ENCODE results near the gene NKX2-3.

NKX2-3 gene

GRCh38 chr10:99525897-99526296 is 6.8 kb upstream of the NKX2-3 start:
- no peak overlapping the region for H4K8ac ChIP-seq (ENCODE audit: low read depth, low read length)
- no peak overlapping the region for H4K12ac ChIP-seq (ENCODE audit: low read depth, low read length)
- H3K36me3 ChIP-seq (ENCODE audit: control insufficient read depth in 1 of 2, insufficient read depth in 2 of 2, low read length in 2 of 2) = no peaks in the 10 kb centered on the region
- no peak overlapping the region for H2AFZ ChIP-seq (ENCODE audit: insufficient read depth, low read length, poor library complexity)
- peak overlapping the region; percentile 6 for H2BK12ac ChIP-seq (ENCODE audit: low read length)
- H2AK5ac ChIP-seq (ENCODE audit: low read length) = peak overlapping the region; percentile 18
- H3K4me2 ChIP-seq (ENCODE audit: low read length) = peak overlapping the region; percentile 13
- peaks cover 15% of the 10 kb centered on the region for H3K27me3 ChIP-seq (ENCODE audit: insufficient read depth, low read length)
- H3K14ac ChIP-seq (ENCODE audit: low read length) = peak overlapping the region; percentile 4
- peaks cover 57 to 62% of the 10 kb centered on the region in 2 experiments for H3K4me1 ChIP-seq (ENCODE audit: control insufficient read depth in 1 of 2, insufficient read depth in 2 of 2, low read length in 2 of 2)
- H3K27ac ChIP-seq (ENCODE audit: low read depth, low read length) = no peak overlapping the region
- H3K79me1 ChIP-seq (ENCODE audit: low read length) = peaks cover 43% of the 10 kb centered on the region
- H4K91ac ChIP-seq (ENCODE audit: low read depth, low read length) = peak overlapping the region; percentile 82
- H3K9me3 ChIP-seq (ENCODE audit: insufficient read depth, low read depth, low read length) = no peaks in the 10 kb centered on the region
- H3K79me2 ChIP-seq (ENCODE audit: control insufficient read depth, insufficient read depth, low read length, poor library complexity) = peaks cover 8% of the 10 kb centered on the region
- no peak overlapping the region for H3K4ac ChIP-seq (ENCODE audit: low read depth, low read length)
- no peak overlapping the region for H3K4me3 ChIP-seq (ENCODE audit: low read depth, low read length)
- H3K23ac ChIP-seq (ENCODE audit: low read length) = no peak overlapping the region
- peak overlapping the region; percentile 52 for H2BK120ac ChIP-seq (ENCODE audit: insufficient read depth, low read length, poor library complexity)
- H3K9ac ChIP-seq (ENCODE audit: low read length) = no peak overlapping the region
- no peak for DNase-seq
- no peak overlapping the region for H3K18ac ChIP-seq (ENCODE audit: low read length)
- peak overlapping the region; percentile 22 for H2BK5ac ChIP-seq (ENCODE audit: low read depth, low read length, poor library complexity)

GRCh38 chr10:99526861-99527504 is 5.8 kb upstream of the NKX2-3 start:
- H3K9me3 ChIP-seq (ENCODE audit: insufficient read depth, low read depth, low read length) = peaks cover 3% of the 10 kb centered on the region
- peak overlapping the region; percentile 7 for H2BK5ac ChIP-seq (ENCODE audit: low read depth, low read length, poor library complexity)
- DNase-seq = no peak
- H4K8ac ChIP-seq (ENCODE audit: low read depth, low read length) = peak overlapping the region; percentile 30
- peak overlapping the region; percentile 50 for H2AK5ac ChIP-seq (ENCODE audit: low read length)
- peaks cover 52% of the 10 kb centered on the region for H3K79me1 ChIP-seq (ENCODE audit: low read length)
- peaks cover 56 to 62% of the 10 kb centered on the region in 2 experiments for H3K4me1 ChIP-seq (ENCODE audit: control insufficient read depth in 1 of 2, insufficient read depth in 2 of 2, low read length in 2 of 2)
- no peak overlapping the region for H3K4me3 ChIP-seq (ENCODE audit: low read depth, low read length)
- H3K27ac ChIP-seq (ENCODE audit: low read depth, low read length) = no peak overlapping the region
- no CpG with 5 or more reads among the region's 24 CpGs for WGBS (ENCODE audit: extremely low coverage, insufficient coverage, insufficient read length)
- H2BK120ac ChIP-seq (ENCODE audit: insufficient read depth, low read length, poor library complexity) = peak overlapping the region; percentile 80
- H3K23ac ChIP-seq (ENCODE audit: low read length) = no peak overlapping the region
- H3K4ac ChIP-seq (ENCODE audit: low read depth, low read length) = peak overlapping the region; percentile 18
- H3K4me2 ChIP-seq (ENCODE audit: low read length) = peak overlapping the region; percentile 48
- H3K18ac ChIP-seq (ENCODE audit: low read length) = peak overlapping the region; percentile 60
- peak overlapping the region; percentile 82 for H4K91ac ChIP-seq (ENCODE audit: low read depth, low read length)
- peak overlapping the region; percentile 55 for H2BK12ac ChIP-seq (ENCODE audit: low read length)
- H3K27me3 ChIP-seq (ENCODE audit: insufficient read depth, low read length) = peaks cover 8% of the 10 kb centered on the region
- H3K14ac ChIP-seq (ENCODE audit: low read length) = peak overlapping the region; percentile 37
- no peak overlapping the region for H3K9ac ChIP-seq (ENCODE audit: low read length)
- peak overlapping the region; percentile 19 for H2AFZ ChIP-seq (ENCODE audit: insufficient read depth, low read length, poor library complexity)
- peak overlapping the region; percentile 34 for H4K12ac ChIP-seq (ENCODE audit: low read depth, low read length)
- peaks cover 12% of the 10 kb centered on the region for H3K79me2 ChIP-seq (ENCODE audit: control insufficient read depth, insufficient read depth, low read length, poor library complexity)
- no peaks in the 10 kb centered on the region for H3K36me3 ChIP-seq (ENCODE audit: control insufficient read depth in 1 of 2, insufficient read depth in 2 of 2, low read length in 2 of 2)

- H3K79me2 ChIP-seq (ENCODE audit: control insufficient read depth, insufficient read depth, low read length, poor library complexity) = peaks cover 12% of the 10 kb centered on the region
- no peak overlapping the region for H3K23ac ChIP-seq (ENCODE audit: low read length)
- H4K91ac ChIP-seq (ENCODE audit: low read depth, low read length) = peak overlapping the region; percentile 82
- no peak overlapping the region for H3K4ac ChIP-seq (ENCODE audit: low read depth, low read length)
- no peak overlapping the region for H3K4me3 ChIP-seq (ENCODE audit: low read depth, low read length)
- H3K14ac ChIP-seq (ENCODE audit: low read length) = peak overlapping the region; percentile 37
- H3K4me1 ChIP-seq (ENCODE audit: control insufficient read depth in 1 of 2, insufficient read depth in 2 of 2, low read length in 2 of 2) = peaks cover 53 to 61% of the 10 kb centered on the region in 2 experiments
- peak overlapping the region; percentile 80 for H2BK120ac ChIP-seq (ENCODE audit: insufficient read depth, low read length, poor library complexity)
- peak overlapping the region; percentile 48 for H3K4me2 ChIP-seq (ENCODE audit: low read length)
- peaks cover 3% of the 10 kb centered on the region for H3K9me3 ChIP-seq (ENCODE audit: insufficient read depth, low read depth, low read length)
- no peaks in the 10 kb centered on the region for H3K36me3 ChIP-seq (ENCODE audit: control insufficient read depth in 1 of 2, insufficient read depth in 2 of 2, low read length in 2 of 2)
- H3K27ac ChIP-seq (ENCODE audit: low read depth, low read length) = peak overlapping the region; percentile 68
- peak overlapping the region; percentile 41 for H4K12ac ChIP-seq (ENCODE audit: low read depth, low read length)
- H2BK5ac ChIP-seq (ENCODE audit: low read depth, low read length, poor library complexity) = peak overlapping the region; percentile 79
- peak overlapping the region; percentile 55 for H2BK12ac ChIP-seq (ENCODE audit: low read length)
- peaks cover 8% of the 10 kb centered on the region for H3K27me3 ChIP-seq (ENCODE audit: insufficient read depth, low read length)
- H4K8ac ChIP-seq (ENCODE audit: low read depth, low read length) = peak overlapping the region; percentile 30
- no peak overlapping the region for H3K9ac ChIP-seq (ENCODE audit: low read length)
- WGBS (ENCODE audit: extremely low coverage, insufficient coverage, insufficient read length) = no CpG with 5 or more reads among the region's 56 CpGs
- H2AK5ac ChIP-seq (ENCODE audit: low read length) = peak overlapping the region; percentile 50
- peaks cover 51% of the 10 kb centered on the region for H3K79me1 ChIP-seq (ENCODE audit: low read length)
- peak overlapping the region; percentile 60 for H3K18ac ChIP-seq (ENCODE audit: low read length)
- H2AFZ ChIP-seq (ENCODE audit: insufficient read depth, low read length, poor library complexity) = peak overlapping the region; percentile 19
- no peak for DNase-seq
These were observed 4.9 kb upstream of the NKX2-3 start for GRCh38 chr10:99527526-99528493.

- Histone ChIP-seq H2AK5ac (ENCODE audit: low read length) (no peak overlapping the region), H2BK120ac (ENCODE audit: insufficient read depth, low read length, poor library complexity) (no peak overlapping the region), H3K9me3 (ENCODE audit: insufficient read depth, low read depth, low read length) (peaks cover 7% of the 10 kb centered on the region), H3K23ac (ENCODE audit: low read length) (no peak overlapping the region), H3K27ac (ENCODE audit: low read depth, low read length) (no peak overlapping the region), H3K27me3 (ENCODE audit: insufficient read depth, low read length) (peaks cover 17% of the 10 kb centered on the region), H3K9ac (ENCODE audit: low read length) (no peak overlapping the region), H2BK5ac (ENCODE audit: low read depth, low read length, poor library complexity) (no peak overlapping the region), H3K18ac (ENCODE audit: low read length) (no peak overlapping the region), H3K4me3 (ENCODE audit: low read depth, low read length) (no peak overlapping the region), H3K14ac (ENCODE audit: low read length) (no peak overlapping the region), H2BK12ac (ENCODE audit: low read length) (no peak overlapping the region), H4K8ac (ENCODE audit: low read depth, low read length) (no peak overlapping the region), H3K4me2 (ENCODE audit: low read length) (no peak overlapping the region), H3K4me1 (ENCODE audit: control insufficient read depth in 1 of 2, insufficient read depth in 2 of 2, low read length in 2 of 2) (peaks cover 51 to 58% of the 10 kb centered on the region in 2 experiments), H3K36me3 (ENCODE audit: control insufficient read depth in 1 of 2, insufficient read depth in 2 of 2, low read length in 2 of 2) (no peaks in the 10 kb centered on the region), H3K79me2 (ENCODE audit: control insufficient read depth, insufficient read depth, low read length, poor library complexity) (peaks cover 12% of the 10 kb centered on the region), H2AFZ (ENCODE audit: insufficient read depth, low read length, poor library complexity) (no peak overlapping the region), H4K12ac (ENCODE audit: low read depth, low read length) (no peak overlapping the region), H3K79me1 (ENCODE audit: low read length) (peaks cover 51% of the 10 kb centered on the region), H4K91ac (ENCODE audit: low read depth, low read length) (no peak overlapping the region), H3K4ac (ENCODE audit: low read depth, low read length) (no peak overlapping the region)
- WGBS (ENCODE audit: extremely low coverage, insufficient coverage, insufficient read length) = no CpG with 5 or more reads among the region's 10 CpGs
- no peak for DNase-seq
These were observed 4.0 kb upstream of the NKX2-3 start for GRCh38 chr10:99528494-99529441.

Measured in trophoblast cell (in vitro differentiated cells and primary cell).